HAP-1 (cell line): ENCODE data around the gene OR5L1.

Experiments
- DNase-seq, 2 experiments: peaks; one replicate each; pipeline ENCODE4 v3.0.0-alpha.2; 2016 to 2020; ENCODE audit warnings: low spot score in 2 of 2
- H3K27me3 ChIP-seq: fragments of 250-450 bp; sonication (Bioruptor Pico); 2 replicates; pipeline ENCODE4 v1.5.1; 2020; ENCODE audit warnings: low read depth, mild to moderate bottlenecking, moderate library complexity
- H3K36me3 ChIP-seq: fragments of 250-450 bp; sonication (Bioruptor Pico); replicated peaks from 2 replicates; pipeline ENCODE4 v1.5.1; 2020; ENCODE audit warnings: mild to moderate bottlenecking
- H3K4me1 ChIP-seq: fragments of 250-450 bp; sonication (Bioruptor Pico); 2 replicates; pipeline ENCODE4 v1.5.1; 2020; ENCODE audit warnings: mild to moderate bottlenecking
- H3K4me3 ChIP-seq: fragments of 250-450 bp; sonication (Bioruptor Pico); 2 replicates; pipeline ENCODE4 v1.5.1; 2020; ENCODE audit warnings: mild to moderate bottlenecking, moderate library complexity
- H3K9me3 ChIP-seq: fragments of 250-450 bp; sonication (Bioruptor Pico); 2 replicates; pipeline ENCODE4 v1.5.1; 2020; ENCODE audit warnings: mild to moderate bottlenecking, moderate library complexity
- in situ Hi-C: fragments of 300-500 bp; cut with MboI; formaldehyde crosslinking; loops from 3 replicates; pipeline ENCODE4 v1.14.3; 2020; ENCODE audit warnings: low sequenced_read_pairs, inconsistent platforms, mixed read lengths

OR5L1 gene

GRCh38 chr11:55811067-55811466, at the start of gene OR5L1:
Gene OR5L1 (plus strand): TSS chr11:55811367. CDS start chr11:55811467, 100 bp downstream.
- Histone ChIP-seq H3K9me3 (no peaks in the 10 kb centered on the region), H3K4me3 (no peak within 1 kb of the TSS), H3K4me1 (no peaks in the 10 kb centered on the region), H3K36me3 (no peaks in the 10 kb centered on the region), H3K27me3 (no peaks in the 10 kb centered on the region)
- DNase-seq = no peak
- in situ Hi-C loops = no loop called here

- Histone ChIP-seq H3K9me3 (no peaks in the 10 kb centered on the region), H3K4me3 (no peak within 1 kb of the TSS), H3K4me1 (no peaks in the 10 kb centered on the region), H3K27me3 (no peaks in the 10 kb centered on the region), H3K36me3 (no peaks in the 10 kb centered on the region)
- DNase-seq = no peak
- in situ Hi-C loops = no loop called here
These were observed 38.0 kb upstream of the OR5L1 start, which contains the start of gene OR5D13 for GRCh38 chr11:55773138-55773537. Gene OR5D13 (plus strand): TSS chr11:55773438. CDS start chr11:55773438, 0 bp downstream.

GRCh38 chr11:55791606-55792005, 19.6 kb upstream of the OR5L1 start:
- H3K4me1 ChIP-seq = no peaks in the 10 kb centered on the region
- no peak overlapping the region for H3K4me3 ChIP-seq
- H3K36me3 ChIP-seq = no peaks in the 10 kb centered on the region
- DNase-seq = no peak
- H3K9me3 ChIP-seq = no peaks in the 10 kb centered on the region; the same call in none of the 2 replicates
- in situ Hi-C loops = no loop called here
- H3K27me3 ChIP-seq = no peaks in the 10 kb centered on the region

GRCh38 chr11:55793321-55793720, 17.8 kb upstream of the OR5L1 start:
- Histone ChIP-seq H3K27me3 (no peaks in the 10 kb centered on the region), H3K4me3 (no peak overlapping the region), H3K9me3 (no peaks in the 10 kb centered on the region; the same call in 1 of the 2 replicates), H3K36me3 (no peaks in the 10 kb centered on the region), H3K4me1 (no peaks in the 10 kb centered on the region)
- no peak for DNase-seq
- in situ Hi-C loops = no loop called here

- in situ Hi-C loops = no loop called here
- no peaks in the 10 kb centered on the region; the same call in 1 of the 2 replicates for H3K9me3 ChIP-seq
- H3K27me3 ChIP-seq = no peaks in the 10 kb centered on the region
- H3K36me3 ChIP-seq = no peaks in the 10 kb centered on the region
- H3K4me1 ChIP-seq = no peaks in the 10 kb centered on the region
- no peak within 1 kb of the TSS for H3K4me3 ChIP-seq
- no peak for DNase-seq
These were observed 15.9 kb upstream of the OR5L1 start, which contains the start of gene OR5D14 for GRCh38 chr11:55795256-55795655. Gene OR5D14 (plus strand): TSS chr11:55795556. CDS start chr11:55795556, 0 bp downstream.

GRCh38 chr11:55806248-55806647, 4.9 kb upstream of the OR5L1 start:
- H3K9me3 ChIP-seq = no peaks in the 10 kb centered on the region
- no peak overlapping the region for H3K4me3 ChIP-seq
- no peaks in the 10 kb centered on the region for H3K36me3 ChIP-seq
- no peak for DNase-seq
- no peaks in the 10 kb centered on the region for H3K27me3 ChIP-seq
- H3K4me1 ChIP-seq = no peaks in the 10 kb centered on the region
- in situ Hi-C loops = no loop called here

GRCh38 chr11:55819330-55819729, 8.2 kb downstream of the OR5L1 start, which contains the start of gene OR5D18:
Gene OR5D18 (plus strand): TSS chr11:55819630. CDS start chr11:55819630, 0 bp downstream.
- no peak within 1 kb of the TSS for H3K4me3 ChIP-seq
- H3K27me3 ChIP-seq = no peaks in the 10 kb centered on the region
- no peaks in the 10 kb centered on the region for H3K4me1 ChIP-seq
- in situ Hi-C loops = no loop called here
- no peaks in the 10 kb centered on the region for H3K36me3 ChIP-seq
- no peak for DNase-seq
- H3K9me3 ChIP-seq = no peaks in the 10 kb centered on the region

GRCh38 chr11:55826919-55827318, 15.8 kb downstream of the OR5L1 start, which contains the start of gene OR5L2:
Gene OR5L2 (plus strand): TSS chr11:55827219. CDS start chr11:55827219, 0 bp downstream.
- in situ Hi-C loops = no loop called here
- Histone ChIP-seq H3K4me1 (no peaks in the 10 kb centered on the region), H3K36me3 (no peaks in the 10 kb centered on the region), H3K4me3 (no peak within 1 kb of the TSS), H3K27me3 (no peaks in the 10 kb centered on the region), H3K9me3 (no peaks in the 10 kb centered on the region)
- no peak for DNase-seq

- in situ Hi-C loops = no loop called here
- no peaks in the 10 kb centered on the region for H3K9me3 ChIP-seq
These were observed 27.3 kb downstream of the OR5L1 start, which contains the start of gene OR5D16 for GRCh38 chr11:55838452-55838851. Gene OR5D16 (plus strand): TSS chr11:55838752. CDS start chr11:55838752, 0 bp downstream.

GRCh38 chr11:55847453-55847852, 36.3 kb downstream of the OR5L1 start:
- in situ Hi-C loops = no loop called here
- no peaks in the 10 kb centered on the region for H3K9me3 ChIP-seq
- no peak overlapping the region for H3K4me3 ChIP-seq
- H3K4me1 ChIP-seq = no peaks in the 10 kb centered on the region
- no peaks in the 10 kb centered on the region for H3K36me3 ChIP-seq
- no peak for DNase-seq
- no peaks in the 10 kb centered on the region for H3K27me3 ChIP-seq

More at GRCh38 chr11:55838452-55838851, 27.3 kb downstream of the OR5L1 start, which contains the start of gene OR5D16:
- H3K4me1 ChIP-seq = no peaks in the 10 kb centered on the region
- no peaks in the 10 kb centered on the region for H3K36me3 ChIP-seq
- H3K27me3 ChIP-seq = no peaks in the 10 kb centered on the region
- no peak for DNase-seq
- no peak within 1 kb of the TSS for H3K4me3 ChIP-seq

- H3K27me3 ChIP-seq = no peaks in the 10 kb centered on the region
- no peak for DNase-seq
- no peaks in the 10 kb centered on the region for H3K36me3 ChIP-seq
- H3K4me3 ChIP-seq = no peak overlapping the region
- in situ Hi-C loops = no loop called here
- no peaks in the 10 kb centered on the region for H3K4me1 ChIP-seq
- H3K9me3 ChIP-seq = no peaks in the 10 kb centered on the region
These were observed 37.9 kb downstream of the OR5L1 start for GRCh38 chr11:55849037-55849436.

- Histone ChIP-seq H3K27me3 (no peaks in the 10 kb centered on the region), H3K4me1 (no peaks in the 10 kb centered on the region), H3K9me3 (no peaks in the 10 kb centered on the region), H3K36me3 (no peaks in the 10 kb centered on the region), H3K4me3 (no peak overlapping the region)
- in situ Hi-C loops = no loop called here
- DNase-seq = no peak
These were observed 41.0 kb downstream of the OR5L1 start for GRCh38 chr11:55852141-55852540.

GRCh38 chr11:55854704-55855103, 43.5 kb downstream of the OR5L1 start:
- no peak overlapping the region for H3K4me3 ChIP-seq
- H3K9me3 ChIP-seq = no peaks in the 10 kb centered on the region; the same call in 1 of the 2 replicates
- DNase-seq = no peak
- H3K27me3 ChIP-seq = no peaks in the 10 kb centered on the region
- in situ Hi-C loops = no loop called here
- H3K36me3 ChIP-seq = no peaks in the 10 kb centered on the region
- no peaks in the 10 kb centered on the region for H3K4me1 ChIP-seq
